ENCODE measurements around the gene TBATA. TPM values are rescaled to one million over a fixed set of nuclear protein-coding genes. Genes with fewer than 3 reads are reported as not detected.

The TBATA gene
- total RNA-seq, 4 donors from 2014 or later = not detected

DNA sequence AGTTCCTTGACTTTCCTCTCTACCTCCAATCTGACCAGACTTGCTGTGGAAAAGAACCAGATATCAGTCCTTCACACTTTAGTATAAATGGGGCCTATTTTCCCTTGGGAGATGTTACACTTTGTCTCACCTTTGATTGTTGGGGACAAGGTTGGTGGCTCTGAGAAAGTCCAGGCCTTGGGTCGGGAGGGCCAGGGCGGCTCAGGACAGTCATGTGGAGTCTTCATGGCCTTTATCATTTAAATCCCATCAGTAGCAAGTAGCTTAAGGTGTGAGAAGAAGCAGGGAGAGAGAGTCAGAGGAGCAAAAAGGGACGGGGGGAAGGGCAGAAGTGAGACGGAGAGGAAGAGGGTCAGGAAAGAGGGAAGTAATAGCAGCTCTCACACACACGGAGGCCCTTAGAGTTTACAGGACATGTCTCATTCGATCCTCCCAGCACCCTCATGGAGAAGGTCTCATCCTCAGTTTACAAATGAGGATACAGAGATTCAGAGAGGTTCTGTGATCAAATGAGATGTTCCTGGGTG, 40.5 kb downstream of the TBATA start:
- H3K27me3 ChIP-seq = no peaks in the 10 kb centered on the region
- no peak overlapping the region for H3K4me3 ChIP-seq
- no peak for DNase-seq (ENCODE audit: low spot score in 2 of 2)
- WGBS, 2 donors = 68% methylated on average over 6 of the region's 6 CpGs
- TF ChIP-seq EP300 (IDR thresholded peaks at IDR 0.05) (no peak), POLR2A (IDR thresholded peaks at IDR 0.05) (no peak)
- TF ChIP-seq, protein P1, sequence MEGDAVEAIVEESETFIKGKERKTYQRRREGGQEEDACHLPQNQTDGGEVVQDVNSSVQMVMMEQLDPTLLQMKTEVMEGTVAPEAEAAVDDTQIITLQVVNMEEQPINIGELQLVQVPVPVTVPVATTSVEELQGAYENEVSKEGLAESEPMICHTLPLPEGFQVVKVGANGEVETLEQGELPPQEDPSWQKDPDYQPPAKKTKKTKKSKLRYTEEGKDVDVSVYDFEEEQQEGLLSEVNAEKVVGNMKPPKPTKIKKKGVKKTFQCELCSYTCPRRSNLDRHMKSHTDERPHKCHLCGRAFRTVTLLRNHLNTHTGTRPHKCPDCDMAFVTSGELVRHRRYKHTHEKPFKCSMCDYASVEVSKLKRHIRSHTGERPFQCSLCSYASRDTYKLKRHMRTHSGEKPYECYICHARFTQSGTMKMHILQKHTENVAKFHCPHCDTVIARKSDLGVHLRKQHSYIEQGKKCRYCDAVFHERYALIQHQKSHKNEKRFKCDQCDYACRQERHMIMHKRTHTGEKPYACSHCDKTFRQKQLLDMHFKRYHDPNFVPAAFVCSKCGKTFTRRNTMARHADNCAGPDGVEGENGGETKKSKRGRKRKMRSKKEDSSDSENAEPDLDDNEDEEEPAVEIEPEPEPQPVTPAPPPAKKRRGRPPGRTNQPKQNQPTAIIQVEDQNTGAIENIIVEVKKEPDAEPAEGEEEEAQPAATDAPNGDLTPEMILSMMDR (IDR thresholded peaks at IDR 0.05) = no peak
- no peaks in the 10 kb centered on the region for H3K9me3 ChIP-seq
- no peak overlapping the region for H3K27ac ChIP-seq
- peaks cover 0 to 62% (median 25%) of the 10 kb centered on the region in 4 donors for H3K4me1 ChIP-seq
- H3K36me3 ChIP-seq = no peaks in the 10 kb centered on the region

DNA sequence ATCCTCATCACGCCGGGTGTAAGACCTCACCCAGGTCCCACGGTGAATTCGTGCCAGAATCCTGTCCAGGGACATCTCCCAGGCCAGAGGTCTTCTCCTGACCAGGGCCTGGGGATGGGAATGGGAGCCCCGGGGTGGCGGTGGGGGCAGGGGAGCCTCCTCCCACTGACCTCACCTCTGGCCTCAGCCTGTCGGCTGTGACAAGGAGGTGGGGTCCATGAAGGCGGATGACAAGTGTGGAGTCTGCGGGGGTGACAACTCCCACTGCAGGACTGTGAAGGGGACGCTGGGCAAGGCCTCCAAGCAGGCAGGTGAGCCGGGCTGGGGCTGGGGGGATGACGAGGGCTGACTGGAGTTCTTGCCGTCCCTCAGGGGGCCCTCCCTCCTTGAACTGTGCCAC, 41.3 kb downstream of the TBATA start:
- no peak for DNase-seq (ENCODE audit: low spot score in 2 of 2)
- Histone ChIP-seq H3K4me3 (no peak overlapping the region), H3K27ac (peak overlapping the region in 1 of 4 donors; percentile 41), H3K9me3 (no peaks in the 10 kb centered on the region), H3K36me3 (no peaks in the 10 kb centered on the region), H3K4me1 (peaks cover 0 to 64% (median 25%) of the 10 kb centered on the region in 4 donors), H3K27me3 (no peaks in the 10 kb centered on the region)
- 80 to 82% methylated on average over 9 to 12 of the region's 13 CpGs for WGBS, 2 donors
- TF ChIP-seq, protein P1 (IDR thresholded peaks at IDR 0.05) = no peak
- TF ChIP-seq POLR2A (IDR thresholded peaks at IDR 0.05) = no peak
- no peak for TF ChIP-seq EP300 (IDR thresholded peaks at IDR 0.05)

DNA sequence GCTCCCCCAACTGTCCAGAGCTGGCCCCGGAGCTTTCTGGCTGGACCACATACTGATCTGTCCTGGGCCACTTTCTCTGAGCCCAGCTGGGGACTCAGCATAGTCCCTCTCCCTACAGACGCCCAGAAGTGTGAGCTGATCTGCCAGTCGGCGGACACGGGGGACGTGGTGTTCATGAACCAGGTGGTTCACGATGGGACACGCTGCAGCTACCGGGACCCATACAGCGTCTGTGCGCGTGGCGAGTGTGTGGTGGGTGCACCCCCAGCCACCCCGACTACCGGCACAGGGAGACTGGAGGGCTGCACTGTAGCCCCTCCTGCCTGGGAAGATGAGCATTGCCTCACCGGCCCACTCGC, 41.8 kb downstream of the TBATA start:
- Histone ChIP-seq H3K36me3 (no peaks in the 10 kb centered on the region), H3K9me3 (no peaks in the 10 kb centered on the region), H3K4me3 (no peak overlapping the region), H3K27ac (peak overlapping the region in 2 of 4 donors; percentile 41 to 63), H3K4me1 (peaks cover 0 to 66% (median 25%) of the 10 kb centered on the region in 4 donors), H3K27me3 (no peaks in the 10 kb centered on the region)
- TF ChIP-seq POLR2A (IDR thresholded peaks at IDR 0.05) (no peak), EP300 (IDR thresholded peaks at IDR 0.05) (no peak)
- TF ChIP-seq, protein P1 (IDR thresholded peaks at IDR 0.05) = no peak
- no peak for DNase-seq (ENCODE audit: low spot score in 2 of 2)
- 80 to 86% methylated on average over 16 to 17 of the region's 17 CpGs for WGBS, 2 donors

DNA sequence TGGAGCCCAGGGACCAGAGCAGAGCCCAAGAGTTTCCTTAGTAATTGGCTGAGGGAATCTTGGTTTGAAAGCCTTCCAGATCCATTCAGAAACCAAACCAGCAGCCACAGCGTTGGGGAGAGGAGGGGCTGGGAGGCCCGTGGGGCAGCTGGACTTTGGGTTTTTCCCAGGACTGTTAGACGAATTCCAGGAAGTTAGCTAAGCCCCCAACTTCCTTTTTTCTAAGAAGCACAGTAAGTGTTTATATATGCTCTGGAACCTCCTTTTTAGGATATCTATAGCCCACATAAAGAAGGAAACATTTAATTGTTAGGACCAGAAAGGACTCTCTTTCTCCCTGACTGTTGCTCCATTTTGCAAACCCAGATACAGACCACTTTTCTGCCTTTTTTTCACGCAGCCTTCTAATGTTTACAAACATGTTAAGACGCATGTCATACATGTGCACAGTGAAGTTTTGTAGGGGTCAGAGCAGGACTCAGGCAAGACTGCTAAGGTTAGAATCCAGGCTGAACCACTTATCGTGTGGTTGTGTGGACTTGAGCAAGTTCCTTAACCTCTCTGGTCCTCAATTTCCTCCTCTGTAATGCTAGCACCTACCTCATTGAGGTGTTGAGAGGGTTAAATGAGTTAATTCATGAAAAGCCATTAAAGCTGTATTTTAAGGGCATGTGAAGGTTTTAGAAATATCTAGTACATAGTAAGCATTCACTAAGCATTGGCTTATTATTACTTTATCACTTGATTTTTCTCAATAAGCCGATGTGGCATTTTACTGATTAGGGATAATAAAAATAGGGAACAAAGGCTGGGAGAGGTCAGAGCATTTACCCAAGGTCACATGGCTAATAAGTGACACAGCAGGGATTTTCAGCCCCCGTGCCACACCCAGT, 42.4 kb downstream of the TBATA start:
- Histone ChIP-seq H3K27me3 (no peaks in the 10 kb centered on the region), H3K4me1 (peaks cover 0 to 60% (median 22%) of the 10 kb centered on the region in 4 donors), H3K36me3 (no peaks in the 10 kb centered on the region), H3K27ac (peak overlapping the region in 2 of 4 donors; percentile 51 to 63), H3K4me3 (no peak overlapping the region), H3K9me3 (no peaks in the 10 kb centered on the region)
- 28 to 30% methylated on average over 8 of the region's 8 CpGs for WGBS, 2 donors
- TF ChIP-seq, protein P1 (IDR thresholded peaks at IDR 0.05) = no peak
- TF ChIP-seq POLR2A (IDR thresholded peaks at IDR 0.05) (no peak), EP300 (IDR thresholded peaks at IDR 0.05) (no peak)
- no peak for DNase-seq (ENCODE audit: low spot score in 2 of 2)
